Heart left ventricle (tissue), 13 donors: ENCODE results near the gene GPRC5A.

Source experiments
- POLR2A ChIP-seq, 2 donors: fragments of 450-650 bp; IDR thresholded peaks; one replicate each; pipeline ENCODE4 v1.6.1; 2017; ENCODE audit warnings: antibody characterized with exemption in 2 of 2, mild to moderate bottlenecking in 2 of 2, moderate library complexity in 2 of 2
- TF ChIP-seq, protein P1 (sequence below), 12 donors: fragments of 200-600 bp; sonication (generic) in 4 of 12; IDR thresholded peaks; one replicate each; pipeline versions ENCODE4 v1.5.0 to v1.8.0; 2018 to 2022; ENCODE audit warnings: antibody characterized with exemption in 12 of 12, mild to moderate bottlenecking in 5 of 12
- donor health status: ischemic (EF 13 %, LVEDD 7.1; RV severe dilation, severe dysfunction).
- donor health status: DM: no; HTN: yes; CAD: no.
- donor health status: DM: no; HTN: no; CAD: no.
- donor health status: ischemic (EF 25% LVEDD 6.9; RV normal size, moderate dysfunction).
- donor health status: ischemic (EF 25% LVEDD 5.7; RV mildly dilated, moderate dysfunction).
- donor health status: ischemic (EF 35%, LVEDD 5.7; RV mildly dilated, moderate dysfunction).
- donor health status: nonischemic (EF 11% LVEDD 7.7; RV severe dilation, severe dysfunction).
- donor health status: DM: yes; HTN: yes; CAD: no.
- donor health status: PGD.
- donor health status: ischemic (EF 29% LVEDD 5.4; RV normal size, mild dysfunction).
- donor health status: nonischemic (EF 23%, LVEDD 6.1; RV moderate dilation, normal function).

DNA sequence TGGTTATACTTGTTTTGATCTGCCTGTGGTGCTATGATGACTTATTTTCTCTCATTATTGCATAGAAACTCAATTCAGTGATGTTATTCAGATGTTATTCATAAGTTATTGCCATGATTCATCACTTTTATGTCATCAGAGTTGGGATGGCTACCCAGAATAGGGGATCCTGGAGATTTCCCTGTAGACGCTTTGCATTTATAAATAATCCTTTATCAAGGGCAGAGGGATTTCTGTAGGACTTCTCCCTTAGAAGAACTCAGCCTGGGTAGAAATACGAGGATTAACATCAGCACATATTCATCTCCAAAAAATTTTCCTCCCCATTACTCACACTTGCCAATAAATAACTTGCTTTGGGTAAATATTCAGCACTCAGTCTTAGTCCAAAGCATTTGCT is 4.9 kb downstream of the GPRC5A start:
- TF ChIP-seq, protein P1, sequence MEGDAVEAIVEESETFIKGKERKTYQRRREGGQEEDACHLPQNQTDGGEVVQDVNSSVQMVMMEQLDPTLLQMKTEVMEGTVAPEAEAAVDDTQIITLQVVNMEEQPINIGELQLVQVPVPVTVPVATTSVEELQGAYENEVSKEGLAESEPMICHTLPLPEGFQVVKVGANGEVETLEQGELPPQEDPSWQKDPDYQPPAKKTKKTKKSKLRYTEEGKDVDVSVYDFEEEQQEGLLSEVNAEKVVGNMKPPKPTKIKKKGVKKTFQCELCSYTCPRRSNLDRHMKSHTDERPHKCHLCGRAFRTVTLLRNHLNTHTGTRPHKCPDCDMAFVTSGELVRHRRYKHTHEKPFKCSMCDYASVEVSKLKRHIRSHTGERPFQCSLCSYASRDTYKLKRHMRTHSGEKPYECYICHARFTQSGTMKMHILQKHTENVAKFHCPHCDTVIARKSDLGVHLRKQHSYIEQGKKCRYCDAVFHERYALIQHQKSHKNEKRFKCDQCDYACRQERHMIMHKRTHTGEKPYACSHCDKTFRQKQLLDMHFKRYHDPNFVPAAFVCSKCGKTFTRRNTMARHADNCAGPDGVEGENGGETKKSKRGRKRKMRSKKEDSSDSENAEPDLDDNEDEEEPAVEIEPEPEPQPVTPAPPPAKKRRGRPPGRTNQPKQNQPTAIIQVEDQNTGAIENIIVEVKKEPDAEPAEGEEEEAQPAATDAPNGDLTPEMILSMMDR (IDR thresholded peaks at IDR 0.05) = no peak
- TF ChIP-seq POLR2A (IDR thresholded peaks at IDR 0.05) = no peak
